Muscle of arm (tissue), 12 donors: Measurements from ENCODE around the gene TOR1B. TPM values are rescaled to one million over a fixed set of nuclear protein-coding genes. Genes with fewer than 3 reads are reported as not detected.

ENCODE experiments used
- DNase-seq: peaks from one replicate; pipeline ENCODE4 v3.0.0-alpha.2; 2013
- polyA plus RNA-seq, 12 donors: library from polyadenylated mRNA; unstranded; fragments of 120-200 nt; gene quantifications; one replicate each; pipeline ENCODE4 v1.2.1, GENCODE V29; 2013; ENCODE audit not compliant: insufficient read length in 12 of 12

The TOR1B gene
- polyA plus RNA-seq, 12 donors = 7.5 to 18.5 (median 15.4) TPM; not detected in 1

- DNase-seq = no peak
Observed at GRCh38 chr9:129839324-129840023, 36.5 kb downstream of the TOR1B start.

- no peak for DNase-seq
Observed at GRCh38 chr9:129840034-129840433, 37.0 kb downstream of the TOR1B start.

DNA sequence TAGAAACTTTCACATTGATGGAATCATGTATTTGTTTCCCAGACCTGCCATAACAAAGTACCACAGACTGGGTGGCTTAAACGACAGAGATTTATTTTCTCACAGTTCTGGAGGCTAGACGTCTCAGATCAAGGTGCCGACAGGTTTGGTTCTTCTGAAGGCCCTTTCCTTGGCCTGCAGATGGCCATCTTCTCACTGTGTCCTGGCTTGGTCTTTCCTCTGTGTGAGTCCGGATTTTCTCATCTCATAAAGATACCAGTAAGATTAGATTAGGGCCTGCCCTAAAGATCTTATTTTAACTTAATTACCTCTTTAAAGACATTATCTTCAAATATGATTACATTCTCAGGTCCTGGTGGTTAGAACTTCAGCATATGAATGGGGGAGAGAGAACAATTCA lies 38.1 kb downstream of the TOR1B start:
- no peak for DNase-seq

DNA sequence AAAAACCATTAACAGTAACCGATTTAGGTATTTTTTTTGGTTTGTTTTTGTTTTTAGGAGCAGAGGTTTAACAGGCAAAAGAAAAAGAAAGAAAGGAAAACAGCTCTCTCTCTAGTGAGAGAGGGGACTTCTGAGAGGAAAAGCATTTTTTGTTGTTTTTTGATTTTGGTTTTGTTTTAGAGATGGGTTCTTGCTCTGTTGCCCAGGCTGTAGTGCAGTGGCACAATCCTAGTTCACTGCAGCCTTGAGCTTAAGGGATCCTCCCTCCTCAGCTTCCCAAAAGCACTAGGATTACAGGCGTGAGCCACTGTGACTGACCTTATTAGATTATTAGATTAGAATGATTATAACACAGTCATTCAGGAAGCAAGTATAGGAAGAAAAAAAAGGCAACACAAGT lies 42.4 kb downstream of the TOR1B start:
- DNase-seq = no peak

GRCh38 chr9:129848712-129849441 lies 45.9 kb downstream of the TOR1B start:
- no peak for DNase-seq

DNA sequence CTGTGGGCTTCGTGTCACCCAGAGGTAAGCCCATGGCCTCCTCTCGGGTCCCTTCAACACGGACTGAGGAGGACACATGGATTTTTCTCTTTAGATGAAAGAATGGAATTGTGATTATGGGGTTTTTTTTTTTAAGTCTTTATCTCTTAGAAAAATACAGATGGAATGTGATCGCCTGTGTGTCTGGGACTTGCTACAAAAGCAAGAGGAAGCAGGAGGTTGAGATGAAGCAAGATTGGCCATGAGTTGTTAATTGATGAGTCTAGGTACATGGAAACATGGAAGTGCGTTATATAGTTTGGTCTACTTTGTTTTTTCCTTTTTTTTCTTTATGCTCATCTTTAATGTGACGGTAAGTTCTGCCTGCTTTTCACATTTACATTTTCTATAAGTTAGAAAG lies 46.9 kb downstream of the TOR1B start:
- no peak for DNase-seq

DNA sequence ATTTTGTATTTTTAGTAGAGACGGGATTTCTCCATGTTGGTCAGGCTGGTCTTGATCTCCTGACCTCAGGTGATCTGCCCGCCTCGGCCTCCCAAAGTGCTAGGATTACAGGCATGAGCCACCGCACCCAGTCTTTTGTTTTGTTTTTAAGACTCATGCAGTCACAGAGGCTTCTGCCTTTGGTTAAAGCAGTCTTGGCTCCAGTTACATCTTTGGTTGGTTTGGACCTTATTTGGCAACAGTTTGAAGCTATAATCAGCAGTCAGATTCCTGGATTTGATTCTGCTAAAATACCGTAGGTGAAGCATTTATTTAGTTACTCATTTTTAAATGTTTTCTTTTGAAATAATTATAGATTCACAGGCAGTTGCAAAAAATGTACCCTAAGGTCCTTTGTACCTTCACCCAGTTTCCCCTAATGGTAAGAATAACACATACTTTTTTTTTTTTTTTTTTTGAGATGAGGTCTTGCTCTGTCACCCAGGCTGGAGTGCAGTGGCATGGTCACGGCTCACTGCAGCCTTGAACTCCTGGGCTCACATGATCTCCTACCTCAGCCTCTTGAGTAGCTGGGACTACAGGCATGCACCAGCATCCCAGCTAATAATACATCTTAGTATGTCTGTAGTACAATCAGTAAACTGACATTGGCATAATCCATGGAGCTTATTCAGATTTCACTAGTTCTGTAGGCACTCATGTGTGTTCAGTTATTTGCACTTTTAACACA lies 48.0 kb downstream of the TOR1B start:
- DNase-seq = no peak

- DNase-seq = no peak
Observed at GRCh38 chr9:129851821-129852220, 48.8 kb downstream of the TOR1B start.

GRCh38 chr9:129852579-129852978 lies 49.6 kb downstream of the TOR1B start:
- no peak for DNase-seq

- DNase-seq = no peak
Observed at GRCh38 chr9:129853614-129854013, 50.6 kb downstream of the TOR1B start.

DNA sequence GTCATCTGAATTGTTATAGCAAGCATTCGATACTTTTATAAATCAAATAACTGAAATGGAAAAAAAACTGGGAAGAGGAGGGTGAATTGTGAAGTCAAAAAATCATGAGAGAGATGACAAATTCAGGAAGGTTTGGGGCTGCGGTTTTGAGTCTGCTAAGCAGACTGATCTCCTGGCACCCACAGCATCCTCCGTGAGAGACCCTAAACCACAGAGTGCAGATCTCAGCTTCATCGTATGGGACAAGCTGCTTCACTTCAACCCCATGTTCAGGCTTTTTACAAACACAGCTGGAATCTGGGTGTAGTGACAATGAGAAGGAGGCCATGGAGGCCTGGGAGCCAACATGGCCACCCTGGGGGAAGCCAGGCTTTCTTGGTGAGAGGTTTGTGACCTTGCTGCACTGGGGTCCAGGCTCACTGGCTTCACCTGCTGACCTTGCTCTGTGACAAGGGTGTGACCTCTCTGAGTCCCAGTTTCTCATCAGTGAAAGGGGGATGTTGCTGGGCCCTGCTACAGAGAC lies 51.7 kb downstream of the TOR1B start:
- no peak for DNase-seq

DNA sequence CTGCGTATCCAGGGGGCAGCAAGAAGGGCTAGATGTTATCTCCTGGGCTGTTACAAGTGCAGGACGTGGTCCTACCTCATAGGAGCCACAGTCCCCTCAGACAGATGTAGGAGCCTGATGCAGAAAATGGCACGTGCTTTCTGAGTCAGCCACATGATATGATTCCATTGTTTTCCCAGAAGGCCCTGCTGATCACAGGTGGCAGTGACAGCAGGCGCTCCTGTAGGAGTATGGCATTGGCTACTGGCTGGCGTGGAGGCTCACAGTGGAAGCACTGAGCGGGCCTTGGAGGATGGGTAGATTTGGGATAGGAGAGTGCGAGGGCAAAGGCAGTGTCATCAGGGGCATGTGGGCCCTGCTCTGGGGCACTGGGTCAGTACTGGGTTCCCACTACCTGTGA lies 54.2 kb downstream of the TOR1B start:
- no peak for DNase-seq

- DNase-seq = no peak
Observed at GRCh38 chr9:129858167-129858962, 55.4 kb downstream of the TOR1B start.

Other genes starting within 250 kb of the TOR1B start
- not detected for gene C9orf50, start 182.1 kb upstream of the TOR1B start, polyA plus RNA-seq
- gene NTMT1, start 177.0 kb upstream of the TOR1B start, polyA plus RNA-seq = 10 to 100 TPM in 11 of 12 donors, not detected in 1; 24.0 to 37.4 (median 32.1) TPM
- gene ASB6, start 161.0 kb upstream of the TOR1B start, polyA plus RNA-seq = 10 to 100 TPM in 9 of 12 donors, 1 to 10 TPM in 2, not detected in 1; 9.2 to 14.5 (median 11.6) TPM
- gene PRRX2, start 137.5 kb upstream of the TOR1B start, polyA plus RNA-seq = 10 to 100 TPM in 1 of 12 donors, 1 to 10 TPM in 9, not detected in 2; 1.5 to 20.7 (median 3.2) TPM
- 10 to 100 TPM in 5 of 12 donors, 1 to 10 TPM in 6, not detected in 1; 5.3 to 19.4 (median 9.0) TPM for gene PTGES, start 50.1 kb upstream of the TOR1B start, polyA plus RNA-seq
- gene TOR1A, start 21.0 kb downstream of the TOR1B start, polyA plus RNA-seq = 10 to 100 TPM in 11 of 12 donors, not detected in 1; 21.5 to 31.6 (median 24.9) TPM
- 1,000 to 10,000 TPM in 1 of 12 donors, 10 to 100 TPM in 11; 41.1 to 1,914 (median 51.9) TPM for gene C9orf78, start 32.1 kb downstream of the TOR1B start, polyA plus RNA-seq
- 10 to 100 TPM in 8 of 12 donors, 1 to 10 TPM in 3, not detected in 1; 8.5 to 22.2 (median 11.4) TPM for gene USP20, start 32.3 kb downstream of the TOR1B start, polyA plus RNA-seq
- gene FNBP1, start 240.0 kb downstream of the TOR1B start, polyA plus RNA-seq = 10 to 100 TPM in 11 of 12 donors, not detected in 1; 14.8 to 67.8 (median 19.9) TPM